Measurements from ENCODE around the gene ATXN1.

ATXN1 gene

DNA sequence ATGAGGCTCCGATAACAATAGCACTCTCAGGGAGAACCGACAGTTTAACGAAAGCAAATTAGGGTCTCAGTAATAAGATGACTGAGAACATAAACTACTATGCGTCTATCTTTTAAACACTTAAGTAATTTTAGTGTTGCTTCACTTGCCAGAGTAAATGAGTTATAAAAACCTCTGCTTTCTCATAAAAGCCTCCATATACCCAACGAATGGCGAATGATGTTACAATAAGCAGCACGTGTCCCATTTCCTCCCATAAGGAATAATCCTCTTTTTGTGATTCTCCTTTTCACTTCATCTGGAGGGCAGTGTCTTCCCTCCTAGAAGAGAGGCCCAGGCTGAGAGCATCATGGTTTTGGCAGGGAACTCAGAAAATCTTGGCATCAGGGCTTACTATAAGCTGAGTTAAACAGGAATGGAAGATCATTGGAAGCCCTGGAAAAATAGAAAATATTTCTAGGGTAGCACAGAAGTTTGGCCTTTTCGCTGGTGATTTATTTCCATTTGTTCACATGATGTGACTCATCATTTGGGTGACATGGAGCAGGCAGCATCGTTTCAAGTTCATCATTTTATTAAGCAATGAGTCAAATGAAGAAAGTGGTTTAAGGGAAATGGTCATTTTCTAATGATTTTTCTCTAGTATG lies 255.4 kb downstream of the ATXN1 start:
- no peak overlapping the region for H3K4me3 ChIP-seq (ENCODE audit: control insufficient read depth, low read depth, low read length)
- TF ChIP-seq, protein P1, sequence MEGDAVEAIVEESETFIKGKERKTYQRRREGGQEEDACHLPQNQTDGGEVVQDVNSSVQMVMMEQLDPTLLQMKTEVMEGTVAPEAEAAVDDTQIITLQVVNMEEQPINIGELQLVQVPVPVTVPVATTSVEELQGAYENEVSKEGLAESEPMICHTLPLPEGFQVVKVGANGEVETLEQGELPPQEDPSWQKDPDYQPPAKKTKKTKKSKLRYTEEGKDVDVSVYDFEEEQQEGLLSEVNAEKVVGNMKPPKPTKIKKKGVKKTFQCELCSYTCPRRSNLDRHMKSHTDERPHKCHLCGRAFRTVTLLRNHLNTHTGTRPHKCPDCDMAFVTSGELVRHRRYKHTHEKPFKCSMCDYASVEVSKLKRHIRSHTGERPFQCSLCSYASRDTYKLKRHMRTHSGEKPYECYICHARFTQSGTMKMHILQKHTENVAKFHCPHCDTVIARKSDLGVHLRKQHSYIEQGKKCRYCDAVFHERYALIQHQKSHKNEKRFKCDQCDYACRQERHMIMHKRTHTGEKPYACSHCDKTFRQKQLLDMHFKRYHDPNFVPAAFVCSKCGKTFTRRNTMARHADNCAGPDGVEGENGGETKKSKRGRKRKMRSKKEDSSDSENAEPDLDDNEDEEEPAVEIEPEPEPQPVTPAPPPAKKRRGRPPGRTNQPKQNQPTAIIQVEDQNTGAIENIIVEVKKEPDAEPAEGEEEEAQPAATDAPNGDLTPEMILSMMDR (IDR thresholded peaks at IDR 0.05; ENCODE audit: control insufficient read depth, insufficient read depth, low read depth, low read length, missing control alignments) = no peak
- peak; percentile 40 for DNase-seq (ENCODE audit: low read depth)

DNA sequence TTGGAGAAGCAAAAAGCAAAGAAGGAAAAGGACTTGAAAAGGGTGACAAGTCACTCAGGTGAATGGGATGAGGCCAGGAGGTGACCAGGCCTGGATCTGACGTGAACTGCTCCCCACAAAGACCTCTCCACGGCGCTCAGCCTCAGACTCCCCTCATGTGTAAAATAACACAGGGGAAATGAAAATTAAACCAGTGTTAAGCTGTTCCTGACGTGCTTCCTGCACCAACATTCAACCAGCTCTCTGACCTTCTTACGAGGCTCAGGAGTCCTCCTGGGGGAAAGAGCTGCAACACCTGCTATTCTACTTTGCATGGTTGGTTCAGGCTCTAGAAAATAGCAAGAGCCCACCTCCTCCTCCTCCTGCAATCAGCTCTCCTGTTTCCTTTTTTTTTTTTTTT lies 256.7 kb downstream of the ATXN1 start:
- no peak overlapping the region for H3K4me3 ChIP-seq (ENCODE audit: control insufficient read depth, low read depth, low read length)
- TF ChIP-seq, protein P1 (IDR thresholded peaks at IDR 0.05; ENCODE audit: control insufficient read depth, insufficient read depth, low read depth, low read length, missing control alignments) = no peak
- DNase-seq (ENCODE audit: low read depth) = no peak

DNA sequence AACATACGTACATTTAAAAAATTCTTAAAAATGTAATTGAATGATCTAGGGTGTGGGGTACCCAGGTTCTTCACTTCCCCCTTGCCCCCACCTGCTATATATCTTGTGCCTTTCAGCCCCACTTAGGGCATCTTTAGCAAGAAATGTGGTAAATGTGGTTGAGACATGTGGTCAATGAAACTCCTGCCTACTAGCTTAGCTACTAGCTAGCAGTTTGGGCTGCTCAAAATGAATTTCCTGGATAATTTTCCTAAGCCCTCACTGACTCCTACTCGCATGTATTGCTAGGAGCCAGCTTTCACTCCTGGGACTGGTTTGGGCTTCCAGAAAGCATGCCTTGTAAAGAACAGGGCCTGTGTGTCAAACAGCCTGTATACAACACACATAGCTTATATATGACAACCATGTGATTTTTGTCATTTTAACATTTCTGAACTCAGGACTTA lies 257.3 kb downstream of the ATXN1 start:
- DNase-seq (ENCODE audit: low read depth) = no peak
- H3K4me3 ChIP-seq (ENCODE audit: control insufficient read depth, low read depth, low read length) = no peak overlapping the region
- TF ChIP-seq, protein P1 (IDR thresholded peaks at IDR 0.05; ENCODE audit: control insufficient read depth, insufficient read depth, low read depth, low read length, missing control alignments) = no peak

DNA sequence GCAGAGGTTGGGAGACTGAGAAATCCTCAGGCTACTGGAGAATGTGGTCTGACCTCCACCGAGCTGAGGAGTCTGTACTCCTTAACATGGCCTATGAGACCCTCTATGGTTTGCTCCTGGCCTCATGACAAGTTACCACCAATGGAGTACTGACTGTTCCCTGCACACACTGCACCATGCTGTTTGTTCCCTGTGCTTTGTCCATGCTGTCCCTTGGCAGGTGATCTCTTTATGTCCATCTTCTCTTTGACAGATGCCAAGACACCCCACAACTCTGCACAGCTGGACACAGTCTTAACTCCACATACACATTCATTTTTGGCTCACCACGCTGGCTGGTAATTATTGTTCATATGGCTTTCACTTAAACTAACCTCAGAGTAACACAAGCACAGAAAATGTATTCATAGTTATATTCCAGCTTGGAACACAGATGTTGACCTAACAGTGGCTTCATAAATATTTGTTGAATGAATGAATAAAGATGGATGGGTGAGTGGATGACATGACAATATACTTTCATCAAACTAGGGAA lies 258.0 kb downstream of the ATXN1 start:
- DNase-seq (ENCODE audit: low read depth) = no peak
- no peak overlapping the region for H3K4me3 ChIP-seq (ENCODE audit: control insufficient read depth, low read depth, low read length)
- TF ChIP-seq, protein P1 (IDR thresholded peaks at IDR 0.05; ENCODE audit: control insufficient read depth, insufficient read depth, low read depth, low read length, missing control alignments) = no peak

DNA sequence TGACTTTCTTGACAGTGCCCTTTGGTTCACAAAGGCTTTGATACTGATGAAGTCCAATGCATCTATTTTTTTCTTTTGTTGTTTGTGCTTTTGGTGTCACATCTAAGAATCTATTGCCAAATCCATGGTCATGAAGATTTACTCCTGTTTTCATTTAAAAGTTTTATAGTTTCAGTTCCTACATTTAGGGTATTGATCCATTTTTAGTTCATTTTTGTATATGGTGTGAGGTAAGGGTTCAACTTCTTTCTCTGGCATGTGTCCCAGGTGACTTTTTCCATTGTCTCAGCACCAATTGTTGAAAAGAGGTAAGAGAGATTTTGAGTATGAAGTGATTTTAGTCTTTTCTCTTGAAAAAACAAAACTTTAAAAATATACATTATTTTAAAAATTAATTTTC lies 262.3 kb downstream of the ATXN1 start:
- H3K4me3 ChIP-seq (ENCODE audit: control insufficient read depth, low read depth, low read length) = no peak overlapping the region
- TF ChIP-seq, protein P1 (IDR thresholded peaks at IDR 0.05; ENCODE audit: control insufficient read depth, insufficient read depth, low read depth, low read length, missing control alignments) = no peak
- no peak for DNase-seq (ENCODE audit: low read depth)

DNA sequence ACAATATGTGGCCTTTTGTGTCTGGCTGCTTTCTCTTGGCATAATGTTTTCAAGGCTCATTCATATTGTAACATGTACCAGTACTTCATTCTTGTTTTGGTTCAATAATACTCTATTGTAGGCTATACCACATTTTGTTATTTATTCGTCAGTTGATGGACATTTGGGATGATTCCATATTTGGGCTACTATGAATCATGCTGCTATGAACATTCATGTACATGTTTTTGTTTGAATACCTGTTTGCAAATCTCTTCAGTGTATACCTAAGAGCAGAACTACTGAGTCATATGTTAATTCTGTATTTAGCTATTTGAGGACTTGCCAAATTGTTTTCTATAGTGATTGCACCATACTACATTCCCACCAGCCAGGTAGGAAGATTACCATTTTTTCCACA lies 263.0 kb downstream of the ATXN1 start:
- H3K4me3 ChIP-seq (ENCODE audit: control insufficient read depth, low read depth, low read length) = no peak overlapping the region
- DNase-seq (ENCODE audit: low read depth) = no peak
- TF ChIP-seq, protein P1 (IDR thresholded peaks at IDR 0.05; ENCODE audit: control insufficient read depth, insufficient read depth, low read depth, low read length, missing control alignments) = no peak

All from AG09309 (cell line).